HepG2 (cell line): ENCODE data around the gene SLC25A25. TPM values are rescaled to one million over a fixed set of nuclear protein-coding genes. Genes with fewer than 3 reads are reported as not detected.
A peak's percentile ranks its signal among the peaks of the same experiment; 100 is the strongest.

ENCODE experiments used
- CREM ChIP-seq, 2 experiments: sonication (generic) in 1 of 2; formaldehyde crosslinking in 1 of 2; IDR thresholded peaks; 2 replicates each; pipeline versions ENCODE4 v1.4.0 to v1.6.1; 2016 to 2020; ENCODE audit warnings: antibody characterized with exemption in 1 of 2, mild to moderate bottlenecking in 1 of 2, missing genetic modification reagents in 1 of 2
- FOXA3 ChIP-seq: IDR thresholded peaks from 2 replicates; pipeline ENCODE4 v1.6.1; 2016; ENCODE audit warnings: missing genetic modification reagents, missing compliant biosample characterization
- GATAD1 ChIP-seq: IDR thresholded peaks from 2 replicates; pipeline ENCODE4 v1.6.1; 2016; ENCODE audit warnings: missing genetic modification reagents, missing compliant biosample characterization
- KLF13 ChIP-seq: sonication (generic); formaldehyde crosslinking; IDR thresholded peaks from 2 replicates; pipeline ENCODE4 v1.4.0; 2020; ENCODE audit warnings: mild to moderate bottlenecking, missing genetic modification reagents
- MBNL3 ChIP-seq: fragments of 250-450 bp; sonication (Bioruptor Pico); conservative IDR thresholded peaks from 2 replicates; pipeline ENCODE4 v1.8.0; 2022; ENCODE audit warnings: mild to moderate bottlenecking, inconsistent platforms
- PCBP1 ChIP-seq: fragments of 200-400 bp; formaldehyde crosslinking; IDR thresholded peaks from 2 replicates; pipeline ENCODE4 v1.6.1; 2017; ENCODE audit warnings: mild to moderate bottlenecking, low read depth, low read length, borderline replicate concordance
- RCOR2 ChIP-seq: IDR thresholded peaks from 2 replicates; pipeline ENCODE4 v1.6.1; 2016; ENCODE audit warnings: missing biosample characterization, missing genetic modification reagents
- RFXAP ChIP-seq: sonication (generic); formaldehyde crosslinking; IDR thresholded peaks from 2 replicates; pipeline ENCODE4 v1.4.0; 2020; ENCODE audit warnings: missing genetic modification reagents, borderline replicate concordance
- RXRB ChIP-seq: IDR thresholded peaks from 2 replicates; pipeline ENCODE4 v1.6.1; 2016; ENCODE audit warnings: borderline replicate concordance, missing genetic modification reagents, missing compliant biosample characterization
- SCMH1 ChIP-seq: sonication (generic); formaldehyde crosslinking; IDR thresholded peaks from 2 replicates; pipeline ENCODE4 v1.9.0; 2021; ENCODE audit warnings: missing genetic modification reagents, mild to moderate bottlenecking, borderline replicate concordance
- SKIL ChIP-seq: sonication (generic); formaldehyde crosslinking; IDR thresholded peaks from 2 replicates; pipeline ENCODE4 v1.8.0; 2022; ENCODE audit warnings: missing genetic modification reagents, mild to moderate bottlenecking, moderate library complexity, borderline replicate concordance
- SMARCC2 ChIP-seq: fragments of 450-650 bp; IDR thresholded peaks from 2 replicates; pipeline ENCODE4 v1.6.1; 2017; ENCODE audit warnings: antibody characterized with exemption, mild to moderate bottlenecking
- ZBTB34 ChIP-seq: sonication (generic); formaldehyde crosslinking; IDR thresholded peaks from 2 replicates; pipeline ENCODE4 v1.8.0; 2022; ENCODE audit warnings: mild to moderate bottlenecking, missing genetic modification reagents
- ZC3H13 ChIP-seq: sonication (generic); formaldehyde crosslinking; IDR thresholded peaks from 2 replicates; pipeline ENCODE4 v1.8.1; 2023; ENCODE audit warnings: mild to moderate bottlenecking, missing genetic modification reagents, moderate library complexity
- ZNF292 ChIP-seq: sonication (generic); formaldehyde crosslinking; IDR thresholded peaks from 2 replicates; pipeline ENCODE4 v1.8.1; 2022; ENCODE audit warnings: mild to moderate bottlenecking, low read depth, missing genetic modification reagents, borderline replicate concordance
- polyA plus RNA-seq, 8 experiments: library from polyadenylated mRNA; depleted of rRNA in 3 of 8; stranded (reverse) in 7 of 8; unstranded in 1 of 8; fragments of >200 nt; fragmentation: Illumina TruSeq in 4 of 8; extraction: Trizol in 4 of 8; gene quantifications; 2 replicates each; pipeline versions ENCODE4 v1.2.1 to v1.2.3, GENCODE V29; 2011 to 2016; ENCODE audit warnings: low read depth in 4 of 8, missing spikeins in 1 of 8, mixed read lengths in 1 of 8; ENCODE audit not compliant: insufficient read depth in 1 of 8
- total RNA-seq, 5 experiments: library from RNA; depleted of rRNA; stranded (reverse); fragments of >200 nt; fragmentation: Illumina TruSeq; extraction: Trizol; gene quantifications; 2 replicates each; pipeline ENCODE4 v1.2.3, GENCODE V29; 2016; ENCODE audit warnings: low read depth in 1 of 5
- TF ChIP-seq, protein P1 (sequence below): sonication (generic); formaldehyde crosslinking; IDR thresholded peaks from 2 replicates; pipeline ENCODE4 v1.5.1; 2020; ENCODE audit warnings: mild to moderate bottlenecking, missing genetic modification reagents, borderline replicate concordance
- TF ChIP-seq, protein P2 (sequence below): sonication (generic); formaldehyde crosslinking; IDR thresholded peaks from 2 replicates; pipeline ENCODE4 v1.9.0; 2022; ENCODE audit warnings: missing genetic modification reagents, mild to moderate bottlenecking, borderline replicate concordance

Gene SLC25A25
- total and polyA plus RNA-seq, 2 of the 13 experiments (the other 11 are each of a cell fraction or from before 2014, with no cell fraction given) = 10.5 to 24.8 TPM

DNA sequence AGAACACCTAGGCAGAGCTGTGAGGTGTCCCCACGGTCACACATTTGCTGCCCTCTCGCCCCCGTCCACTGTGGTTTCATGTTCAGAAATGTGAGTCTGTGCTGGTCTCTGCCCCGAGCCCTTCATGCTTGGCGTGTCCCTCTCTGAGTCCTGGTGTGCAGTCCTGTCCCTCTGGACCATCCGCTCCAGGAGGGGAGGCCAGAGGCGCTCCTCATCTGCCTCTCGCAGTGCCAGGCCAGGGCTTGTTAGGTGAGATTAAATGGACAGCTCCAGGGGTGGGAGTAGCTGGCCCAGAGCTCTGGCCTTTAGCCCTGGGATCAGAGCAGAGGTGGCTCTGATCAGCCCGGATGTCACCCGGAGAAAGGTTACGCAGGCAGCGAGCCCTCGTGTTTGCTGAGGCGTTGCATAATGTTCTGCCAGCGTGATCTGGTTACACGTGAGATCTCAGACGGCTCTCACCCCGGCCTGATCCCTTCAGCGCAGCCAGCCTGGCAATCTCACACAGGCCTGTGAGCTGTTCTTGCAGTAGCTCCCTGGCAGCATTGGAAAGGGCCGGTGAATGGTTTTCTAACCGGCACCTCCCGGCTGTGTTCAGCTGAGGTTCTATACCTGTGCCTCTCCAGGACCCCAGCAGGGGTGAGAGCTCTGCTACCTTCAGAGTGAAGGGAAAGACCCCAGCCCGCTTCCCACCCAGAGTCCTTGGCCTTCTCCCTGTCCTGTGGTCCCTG is 35.0 kb downstream of the SLC25A25 start (continued):
- TF ChIP-seq ZBTB34 (CRISPR knock-in tag) (peak; percentile 96), SMARCC2 (no peak), GATAD1 (CRISPR knock-in tag) (peak; percentile 77), SCMH1 (CRISPR knock-in tag) (no peak), SKIL (CRISPR knock-in tag) (peak; percentile 96), RXRB (CRISPR knock-in tag) (peak; percentile 99), CREM (IDR thresholded peaks at IDR 0.05) (peak; percentile 85), CREM (CRISPR knock-in tag; IDR thresholded peaks at IDR 0.05) (no peak), ZC3H13 (CRISPR knock-in tag) (peak; percentile 89), FOXA3 (peak; percentile 93), PCBP1 (no peak), KLF13 (CRISPR knock-in tag) (no peak), ZNF292 (CRISPR knock-in tag) (peak; percentile 96), MBNL3 (CRISPR knock-in tag) (no peak), RCOR2 (peak; percentile 91), RFXAP (CRISPR knock-in tag) (peak; percentile 72; the same call in 1 of the 2 replicates)
- TF ChIP-seq, protein P1, sequence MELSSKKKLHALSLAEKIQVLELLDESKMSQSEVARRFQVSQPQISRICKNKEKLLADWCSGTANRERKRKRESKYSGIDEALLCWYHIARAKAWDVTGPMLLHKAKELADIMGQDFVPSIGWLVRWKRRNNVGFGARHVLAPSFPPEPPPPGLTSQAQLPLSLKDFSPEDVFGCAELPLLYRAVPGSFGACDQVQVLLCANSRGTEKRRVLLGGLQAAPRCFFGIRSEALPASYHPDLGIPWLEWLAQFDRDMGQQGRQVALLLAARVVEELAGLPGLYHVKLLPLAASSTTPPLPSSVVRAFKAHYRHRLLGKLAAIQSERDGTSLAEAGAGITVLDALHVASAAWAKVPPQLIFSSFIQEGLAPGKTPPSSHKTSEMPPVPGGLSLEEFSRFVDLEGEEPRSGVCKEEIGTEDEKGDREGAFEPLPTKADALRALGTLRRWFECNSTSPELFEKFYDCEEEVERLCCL (CRISPR knock-in tag) = peak; percentile 82; the same call in 1 of the 2 replicates
- TF ChIP-seq, protein P2, sequence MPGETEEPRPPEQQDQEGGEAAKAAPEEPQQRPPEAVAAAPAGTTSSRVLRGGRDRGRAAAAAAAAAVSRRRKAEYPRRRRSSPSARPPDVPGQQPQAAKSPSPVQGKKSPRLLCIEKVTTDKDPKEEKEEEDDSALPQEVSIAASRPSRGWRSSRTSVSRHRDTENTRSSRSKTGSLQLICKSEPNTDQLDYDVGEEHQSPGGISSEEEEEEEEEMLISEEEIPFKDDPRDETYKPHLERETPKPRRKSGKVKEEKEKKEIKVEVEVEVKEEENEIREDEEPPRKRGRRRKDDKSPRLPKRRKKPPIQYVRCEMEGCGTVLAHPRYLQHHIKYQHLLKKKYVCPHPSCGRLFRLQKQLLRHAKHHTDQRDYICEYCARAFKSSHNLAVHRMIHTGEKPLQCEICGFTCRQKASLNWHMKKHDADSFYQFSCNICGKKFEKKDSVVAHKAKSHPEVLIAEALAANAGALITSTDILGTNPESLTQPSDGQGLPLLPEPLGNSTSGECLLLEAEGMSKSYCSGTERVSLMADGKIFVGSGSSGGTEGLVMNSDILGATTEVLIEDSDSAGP (CRISPR knock-in tag) = peak; percentile 87
